ENCODE data around the gene LACRT.

- TF ChIP-seq POLR2A (IDR thresholded peaks at IDR 0.05) (no peak), CTCF (IDR thresholded peaks at IDR 0.05) (no peak)
Observed at GRCh38 chr12:54611715-54612149, 23.0 kb downstream of the LACRT start.

Measured in body of pancreas (tissue), 4 donors.